Fibroblast of skin of right quadriceps (primary cell): Measurements from ENCODE around the gene STAT5B.

Experiments used
- DNase-seq: peaks from one replicate; pipeline ENCODE4 v3.0.0-alpha.2; 2013

The STAT5B gene

DNA sequence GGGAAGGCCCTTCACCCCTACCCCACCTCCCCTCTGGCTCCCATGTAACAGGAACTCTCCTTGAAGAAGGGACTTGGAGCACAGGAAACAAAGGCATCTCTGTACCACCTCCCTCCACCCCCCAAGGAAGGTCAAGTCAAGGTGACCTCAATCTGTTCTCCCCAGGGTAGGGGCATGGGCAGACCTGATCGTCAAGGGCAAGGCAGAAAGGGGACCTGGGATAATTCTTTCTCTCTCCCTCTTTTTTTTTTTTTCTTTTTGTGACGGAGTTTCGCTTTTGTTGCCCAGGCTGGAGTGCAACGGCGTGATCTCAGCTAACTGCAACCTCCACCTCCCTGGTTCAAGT, 7.8 kb upstream of the STAT5B start:
- no peak for DNase-seq

DNA sequence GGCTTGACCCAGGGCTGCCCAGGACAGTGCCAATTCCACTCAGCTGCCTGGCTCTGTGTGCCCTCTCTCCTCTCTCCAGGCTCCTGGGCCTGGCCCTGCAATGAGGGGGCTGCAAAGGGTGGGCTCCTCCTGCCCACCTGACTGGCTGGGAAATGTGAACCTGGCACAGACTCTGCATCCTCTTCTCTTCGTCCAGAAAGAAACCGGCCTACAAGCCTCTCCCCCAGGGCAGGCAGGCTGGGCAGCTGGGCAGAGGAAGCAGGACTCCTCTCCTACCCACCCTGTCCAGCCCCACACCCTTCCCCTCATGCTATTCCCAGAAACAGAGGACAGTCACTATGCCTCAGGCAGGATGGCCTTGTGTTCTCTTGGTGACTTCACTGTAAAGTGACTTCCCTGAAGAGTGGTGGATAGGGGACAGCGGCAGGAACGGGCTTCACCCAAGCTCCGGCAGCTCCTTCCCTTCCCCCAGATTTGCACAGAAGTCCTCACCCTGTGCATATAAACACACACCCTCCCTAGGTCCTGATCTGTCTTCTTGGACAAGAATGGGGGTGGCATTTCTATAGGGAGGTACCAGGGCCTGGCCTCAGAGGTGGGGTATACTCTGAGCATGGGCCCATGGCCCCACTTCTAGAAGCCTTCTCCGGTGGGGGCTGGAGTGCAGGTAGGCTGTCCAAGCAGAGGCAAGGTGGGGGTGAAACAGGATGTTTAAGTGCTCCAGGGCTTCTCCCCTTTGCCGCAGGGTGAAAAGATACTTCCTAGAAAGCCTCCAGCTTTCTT, 7.2 kb upstream of the STAT5B start:
- no peak for DNase-seq

- no peak for DNase-seq
These were observed 6.4 kb upstream of the STAT5B start for GRCh38 chr17:42282478-42283080.

DNA sequence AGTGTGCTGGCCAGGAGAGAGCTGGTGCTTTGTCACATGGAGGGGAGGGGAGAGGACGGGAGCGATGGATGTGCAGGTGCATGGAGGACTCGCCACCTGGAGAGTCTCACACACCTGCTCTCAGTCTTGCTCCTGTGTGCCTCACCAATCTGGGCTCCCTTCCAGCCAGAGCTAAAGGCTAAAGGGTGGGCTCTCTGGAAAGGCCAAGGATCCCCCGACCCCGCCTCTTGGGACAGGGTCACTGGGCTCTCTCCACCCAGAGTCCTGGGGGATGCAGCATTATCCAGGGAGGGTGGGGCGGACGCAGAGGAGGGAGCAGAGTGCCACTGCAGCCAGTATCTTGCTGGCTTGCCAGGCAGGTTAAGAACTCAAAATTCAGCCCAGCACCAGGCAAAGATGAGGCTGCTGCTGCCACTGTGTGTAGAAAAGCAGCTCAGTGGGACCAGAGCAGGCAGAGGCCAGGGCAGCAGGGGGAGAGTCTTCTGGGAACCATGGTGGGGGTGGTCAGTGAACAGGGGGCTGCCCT, 5.4 kb upstream of the STAT5B start:
- DNase-seq, result no peak

DNA sequence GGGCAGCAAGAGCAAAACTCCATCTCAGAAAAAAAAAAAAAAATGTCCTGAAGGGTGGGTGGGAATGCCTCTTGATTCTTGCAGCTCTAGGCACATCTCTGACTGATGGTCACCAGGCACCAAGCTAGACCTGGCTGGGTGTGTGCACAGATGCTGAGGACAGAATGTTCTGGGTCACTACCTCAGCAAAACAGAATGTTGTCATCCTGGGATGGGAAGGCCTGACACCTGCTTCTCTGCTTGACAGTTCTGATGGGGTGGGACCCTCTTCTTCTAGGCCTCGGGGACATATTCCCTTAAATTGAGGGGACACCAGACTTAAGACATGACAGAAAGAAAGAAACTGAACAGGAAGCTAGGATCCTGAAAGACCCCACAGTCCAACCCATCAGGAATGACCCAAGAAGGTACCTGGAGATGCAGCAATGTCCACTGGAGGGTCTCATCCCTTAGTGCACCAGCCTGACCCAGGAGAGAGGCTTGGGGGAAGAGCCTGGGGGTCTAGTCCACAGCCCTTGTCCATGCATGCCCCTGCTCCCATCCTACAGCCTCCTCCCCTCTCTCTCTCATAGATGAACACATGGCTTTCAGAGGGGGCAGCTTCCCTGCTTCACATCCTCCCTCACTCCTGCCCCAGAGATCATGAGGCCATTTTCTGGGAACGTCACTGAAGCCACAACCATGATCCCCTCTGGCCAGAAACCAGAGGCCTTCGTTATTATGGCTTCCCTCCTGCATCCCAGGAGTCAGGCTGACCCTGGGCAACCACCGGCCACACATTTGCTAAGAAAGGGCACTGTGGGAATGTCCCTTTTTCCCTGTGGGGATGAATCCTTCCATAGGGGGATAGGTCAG, 3.8 kb upstream of the STAT5B start:
- DNase-seq, result no peak

DNA sequence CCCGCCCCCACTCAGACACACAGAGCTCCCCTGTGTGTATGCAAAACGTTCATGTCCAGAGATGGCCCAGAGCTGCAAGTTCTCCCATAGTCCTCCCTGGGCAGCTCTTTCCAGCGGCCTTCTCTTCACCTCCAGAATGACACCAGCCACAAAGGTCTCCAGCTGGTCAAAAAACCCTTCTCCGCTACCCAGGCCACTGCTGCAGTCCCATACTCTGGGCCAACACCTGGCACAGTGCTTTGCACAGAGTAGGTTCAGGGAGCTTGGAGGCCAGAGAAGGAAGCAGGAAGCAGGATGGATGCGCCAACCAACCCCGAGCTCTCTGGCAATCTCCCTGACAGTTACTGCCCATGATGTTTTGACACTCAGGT, 1.1 kb upstream of the STAT5B start:
- DNase-seq, result no peak

- DNase-seq, result peak; percentile 79
These were observed 584 bp upstream of the STAT5B start for GRCh38 chr17:42276609-42277341.

DNA sequence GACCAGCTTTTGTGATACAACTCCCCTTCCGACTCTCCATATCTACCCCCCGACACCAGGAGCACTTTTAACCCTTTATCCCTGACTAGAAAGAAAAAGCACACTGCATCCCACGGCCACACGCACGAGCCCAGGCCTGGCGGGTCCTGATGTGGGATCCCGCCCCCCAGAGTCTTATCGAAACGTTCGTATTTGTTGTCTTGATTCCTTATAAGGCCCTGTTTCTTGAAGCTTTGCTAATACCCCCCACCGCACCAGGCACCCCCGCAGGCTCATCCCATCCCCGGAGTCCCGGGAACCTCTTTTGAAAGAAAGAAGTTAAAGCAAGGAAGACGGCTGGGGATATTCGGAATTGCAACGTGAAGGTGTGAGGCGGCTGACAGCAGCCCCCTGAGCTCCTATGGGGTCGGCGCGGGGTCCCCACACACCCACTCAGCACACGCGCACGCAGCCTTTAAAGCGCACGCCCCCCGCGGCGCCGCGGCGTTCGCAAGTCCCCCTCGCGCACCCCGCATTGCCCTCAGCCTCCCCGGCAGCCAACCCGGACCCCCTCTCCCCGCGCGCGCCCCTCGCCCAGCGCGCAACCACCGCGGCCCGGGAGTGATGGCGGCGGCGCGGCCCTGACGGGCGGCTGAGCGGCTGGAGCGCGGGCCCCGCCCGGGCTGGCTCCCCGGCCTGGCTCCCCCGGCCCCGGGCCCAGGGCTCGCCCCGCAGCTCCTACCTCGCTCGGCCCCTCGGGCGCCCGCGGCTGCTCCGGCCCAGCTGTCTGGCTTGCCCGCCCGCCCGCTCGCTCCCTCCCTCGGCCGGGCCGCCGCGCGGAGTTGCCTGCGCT, 448 bp downstream of the STAT5B start:
- DNase-seq, result peak; percentile 65

- DNase-seq, result no peak
These were observed 1.2 kb downstream of the STAT5B start for GRCh38 chr17:42274812-42275526.

DNA sequence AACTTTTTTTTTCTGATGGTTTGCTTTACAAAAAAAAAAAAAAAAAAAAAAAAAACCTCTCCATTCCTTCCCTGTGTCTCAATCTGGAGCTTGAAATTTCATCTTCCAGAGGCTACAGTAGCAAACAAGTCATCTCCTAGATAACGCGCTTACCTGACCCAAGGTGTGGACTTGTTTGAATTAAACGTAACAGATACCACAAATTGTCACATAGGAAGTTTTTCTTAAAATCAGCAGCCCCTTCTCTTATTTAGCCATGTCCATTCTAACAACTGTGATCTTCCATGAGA, 2.0 kb downstream of the STAT5B start:
- no peak for DNase-seq

DNA sequence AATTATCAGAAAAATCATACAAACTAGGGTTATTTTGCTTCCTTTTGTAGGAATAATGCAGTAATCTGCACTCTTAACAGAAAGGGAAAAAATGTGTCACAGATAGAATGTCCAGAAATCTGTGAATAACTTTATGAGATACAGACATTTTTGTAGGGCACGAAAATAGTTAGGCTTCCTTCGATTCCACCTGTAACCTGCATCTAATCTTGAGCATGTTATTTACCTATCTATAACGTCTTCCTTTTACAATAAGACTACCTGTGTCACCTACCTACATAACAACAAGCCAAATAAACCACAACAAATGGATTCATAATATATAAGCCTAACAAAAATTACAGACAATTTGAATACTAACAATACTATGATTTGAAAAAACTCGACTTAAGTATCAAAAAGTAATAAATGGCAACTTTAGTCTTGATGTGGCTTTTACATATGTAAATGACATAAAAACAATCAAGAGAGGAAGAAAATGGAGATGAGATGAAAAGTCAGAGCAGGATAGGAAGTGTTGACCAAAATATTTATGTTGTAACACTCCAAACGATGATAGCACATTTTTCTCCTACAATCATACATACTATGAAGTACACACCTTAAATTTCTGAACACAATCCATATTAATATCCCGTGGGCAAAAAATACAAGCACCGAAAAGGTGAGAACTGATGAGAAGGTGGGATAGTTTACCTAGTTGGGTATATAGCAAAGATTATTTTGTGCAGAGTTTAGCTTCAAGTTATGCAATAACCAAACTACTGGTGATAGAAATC, 2.5 kb downstream of the STAT5B start:
- DNase-seq, result no peak

GRCh38 chr17:42272162-42272907, 3.9 kb downstream of the STAT5B start:
- DNase-seq, result no peak

DNA sequence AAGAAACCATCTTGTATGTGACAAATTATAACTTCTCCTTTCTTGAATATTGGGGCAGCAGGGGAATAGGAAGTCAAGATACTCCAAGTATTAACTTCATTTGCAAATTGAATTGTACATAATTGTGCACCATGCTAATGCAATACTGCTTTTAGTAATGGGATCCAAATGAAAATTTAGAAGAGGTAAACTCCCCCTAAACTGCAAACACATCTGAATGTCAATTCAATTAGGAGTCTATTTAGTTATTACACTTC, 4.5 kb downstream of the STAT5B start:
- DNase-seq, result no peak

GRCh38 chr17:42271006-42271778, 5.0 kb downstream of the STAT5B start:
- no peak for DNase-seq

DNA sequence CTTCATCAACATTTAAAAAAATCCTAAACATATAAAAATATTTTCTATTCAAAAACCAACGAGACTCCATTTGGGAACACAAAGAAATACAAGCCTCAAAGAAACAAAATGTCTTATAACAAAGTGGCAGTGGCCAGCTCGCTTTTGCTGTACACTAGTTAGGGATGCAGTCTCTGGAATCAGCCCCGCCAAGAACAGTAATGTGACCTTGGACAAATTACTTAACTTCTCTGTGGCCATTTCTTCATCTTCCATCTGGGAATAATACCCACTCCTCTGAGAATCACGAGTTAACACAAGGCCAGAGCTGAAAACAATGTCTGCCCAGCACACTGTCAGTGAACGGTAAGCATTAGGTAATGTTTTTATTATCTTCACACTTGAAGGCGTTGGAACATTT, 5.6 kb downstream of the STAT5B start:
- DNase-seq, result no peak

DNA sequence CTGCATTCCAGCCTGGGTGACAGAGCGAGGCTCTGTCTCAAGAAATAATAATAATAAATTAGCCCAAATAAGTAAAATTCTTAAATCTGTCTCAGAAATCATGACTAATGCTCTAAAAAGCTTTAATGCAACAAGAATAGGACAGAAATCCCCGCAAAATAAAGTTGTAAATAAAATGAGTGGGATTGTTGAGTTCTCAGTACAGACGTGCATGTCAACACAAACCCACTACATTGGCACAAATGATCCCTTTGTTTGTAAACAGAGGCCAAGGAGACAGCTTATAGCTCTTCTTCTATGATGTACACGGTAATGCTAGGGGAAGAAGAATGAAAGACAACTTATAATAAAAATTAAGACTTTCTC, 6.0 kb downstream of the STAT5B start:
- peak; percentile 50 for DNase-seq

GRCh38 chr17:42268236-42268635, 8.0 kb downstream of the STAT5B start:
- no peak for DNase-seq

- peak; percentile 87 for DNase-seq
These were observed 9.0 kb downstream of the STAT5B start for GRCh38 chr17:42266918-42267766.

DNA sequence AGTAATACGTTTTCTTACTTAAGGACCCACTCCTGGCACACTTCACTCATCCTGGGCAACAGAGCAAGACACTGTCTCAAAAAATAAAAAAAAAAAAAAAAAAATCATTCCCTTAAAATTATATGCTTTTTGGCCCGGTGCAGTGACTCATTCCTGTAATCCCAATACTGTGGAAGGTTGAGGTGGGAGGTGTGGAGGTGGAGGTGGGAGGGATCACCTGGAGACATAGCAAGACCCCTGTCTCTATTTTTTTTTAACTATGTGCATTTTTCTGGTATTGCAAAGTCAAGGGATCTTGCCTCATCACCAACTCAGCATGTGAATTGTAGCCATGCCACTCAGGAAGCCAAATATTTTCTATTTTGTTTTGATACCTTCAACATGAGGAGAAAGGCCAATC, 9.7 kb downstream of the STAT5B start:
- no peak for DNase-seq
